Left forelimb (tissue), 1 donor: Measurements from ENCODE around the gene BLVRB.
A peak's percentile ranks its signal among the peaks of the same experiment; 100 is the strongest.
"Not testable (repeated sequence)": the region's sequence is repeated elsewhere in the genome, so short reads cannot be mapped to it uniquely, and the experiment has no call there.

ENCODE experiments used
- DNase-seq: peaks from one replicate; pipeline ENCODE4 v3.0.0-alpha.2; 2018; ENCODE audit warnings: low spot score

BLVRB gene

DNA sequence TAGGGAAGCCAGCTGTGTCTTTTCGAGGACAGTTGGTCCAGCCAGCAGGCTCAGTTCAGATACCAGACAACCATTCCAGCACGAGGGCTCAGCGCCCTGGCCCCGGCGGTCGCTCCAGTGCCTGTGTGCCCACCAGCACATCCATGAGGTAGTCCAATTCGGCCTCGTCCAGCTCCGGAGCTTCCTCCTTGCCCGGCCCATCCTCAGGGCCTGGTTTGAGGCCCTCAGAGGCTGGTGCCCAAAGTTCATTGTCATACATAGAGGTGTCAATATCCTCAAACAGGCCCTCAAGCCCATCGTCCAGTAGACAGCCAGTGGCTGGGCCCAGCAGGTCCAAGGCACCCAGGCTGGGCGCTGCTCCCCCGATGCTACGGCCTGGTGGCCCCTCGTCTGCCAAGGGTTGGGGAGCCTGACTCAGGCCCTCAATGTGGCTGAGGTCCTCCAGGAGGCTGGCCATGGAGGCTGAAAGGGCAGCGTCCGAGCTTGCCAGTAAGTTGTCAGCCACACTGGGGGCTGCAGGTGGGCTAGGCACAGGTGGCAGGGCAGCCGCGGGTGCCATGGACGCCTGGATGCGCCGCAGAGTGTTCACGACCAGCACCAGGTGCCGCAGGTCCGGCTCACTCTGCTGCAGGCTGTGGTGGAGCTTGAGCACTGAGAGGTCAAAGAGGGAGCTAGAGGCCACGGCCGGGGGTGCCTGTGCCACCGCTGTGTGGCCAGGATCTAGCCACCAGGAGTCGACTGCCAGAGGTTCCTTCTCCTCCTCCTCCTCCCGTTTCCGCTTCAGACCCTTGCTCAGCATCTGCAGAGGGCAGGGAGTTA lies 42.6 kb downstream of the BLVRB start:
- no peak for DNase-seq

DNA sequence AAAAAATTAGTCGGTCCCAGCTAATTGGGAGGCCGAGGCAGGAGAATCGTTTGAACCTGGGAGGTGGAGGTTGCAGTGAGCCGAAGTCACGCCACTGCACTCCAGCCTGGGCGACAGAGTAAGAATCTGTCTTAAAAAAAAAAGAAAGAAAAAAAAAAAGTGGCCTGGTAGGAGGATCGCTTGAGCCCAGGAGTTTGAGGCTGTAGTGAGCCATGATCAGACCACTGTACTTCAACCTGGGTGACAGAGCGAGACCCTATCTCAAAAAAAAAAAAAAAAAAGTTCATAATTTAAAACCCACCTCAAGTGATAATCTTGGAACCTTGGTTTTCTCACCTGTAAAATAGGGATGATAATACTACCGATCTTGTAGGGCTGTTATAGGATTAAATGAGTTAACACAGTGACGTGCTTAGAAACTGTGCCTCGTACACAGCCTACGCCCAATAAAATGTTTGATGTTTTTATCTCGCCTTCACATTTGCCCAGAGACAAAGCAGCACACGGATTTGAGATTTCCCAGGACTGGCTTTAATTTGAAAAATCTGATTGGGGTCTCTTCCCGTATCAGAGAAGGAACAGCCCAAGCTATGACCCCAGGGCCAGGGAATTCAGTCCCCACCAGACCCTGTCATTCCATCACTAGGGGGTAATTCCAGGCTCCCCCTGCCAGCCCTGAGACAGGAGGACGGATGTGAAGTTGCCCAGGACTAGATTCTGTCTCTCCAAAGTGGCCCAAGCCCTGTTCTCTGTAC lies 43.4 kb downstream of the BLVRB start:
- no peak for DNase-seq

DNA sequence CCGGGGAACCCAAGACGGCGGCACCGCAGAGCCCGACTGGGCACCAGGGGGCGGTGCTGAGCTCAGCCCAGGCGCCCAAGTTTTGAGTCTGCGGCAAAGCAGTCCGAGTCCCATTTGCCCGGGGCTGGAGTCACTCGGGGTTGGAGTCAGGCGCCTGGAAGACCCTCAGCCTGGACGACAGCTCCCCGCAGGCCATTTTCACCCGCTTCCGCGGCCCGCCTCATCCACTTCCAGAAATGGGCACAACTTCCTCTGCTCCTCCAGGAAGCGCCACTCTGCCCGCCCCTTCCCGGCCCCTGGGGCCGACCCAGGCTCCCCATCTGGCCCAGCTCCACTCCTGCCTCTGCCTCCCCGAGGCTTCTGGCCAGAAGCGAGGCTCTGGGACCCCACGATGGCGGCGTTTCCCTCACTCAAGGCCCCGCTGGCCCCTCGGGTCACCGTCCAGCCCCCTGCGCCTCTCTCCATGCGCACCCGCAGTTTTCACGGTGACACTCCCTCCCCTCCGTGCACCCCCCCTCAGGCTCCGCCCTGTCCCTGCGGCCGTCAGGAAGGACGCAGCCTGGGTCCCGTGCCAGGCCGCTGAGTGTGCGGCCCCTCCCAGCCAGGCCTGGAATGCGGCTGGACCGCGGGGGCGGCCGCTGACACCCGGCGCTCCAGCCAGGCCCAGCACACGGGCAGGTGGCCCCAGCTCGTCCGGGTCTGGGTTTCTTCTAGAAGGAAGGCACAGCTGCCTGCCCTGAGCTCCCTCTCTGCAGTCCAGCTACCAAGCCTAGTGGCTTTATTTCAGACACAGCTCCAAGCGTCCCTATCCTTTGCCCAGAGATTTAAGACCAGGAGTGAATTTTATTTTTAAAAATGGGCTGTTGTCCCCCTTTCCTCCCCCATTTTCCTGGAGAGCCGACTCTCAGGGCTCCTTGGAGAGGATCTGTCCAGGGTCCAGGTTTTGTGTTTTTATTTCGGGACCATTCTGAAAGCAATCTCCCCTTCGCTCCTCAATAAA lies 44.5 kb downstream of the BLVRB start:
- DNase-seq = peak; percentile 96

DNA sequence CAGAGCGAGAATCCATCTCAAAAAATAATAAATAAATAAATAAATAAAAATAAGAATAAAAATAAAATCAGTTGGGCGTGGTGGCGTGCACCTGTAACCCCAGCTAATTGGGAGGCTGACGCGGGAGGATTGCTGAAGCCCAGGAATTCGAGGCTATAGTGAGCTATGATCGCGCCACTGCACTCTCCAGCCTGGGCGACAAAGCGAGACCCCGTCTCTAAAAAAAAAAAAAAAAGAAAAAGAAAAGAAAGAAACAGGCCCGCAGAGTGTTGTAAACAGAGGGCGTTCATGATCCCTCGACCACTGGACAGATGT lies 45.1 kb downstream of the BLVRB start:
- no peak for DNase-seq

DNA sequence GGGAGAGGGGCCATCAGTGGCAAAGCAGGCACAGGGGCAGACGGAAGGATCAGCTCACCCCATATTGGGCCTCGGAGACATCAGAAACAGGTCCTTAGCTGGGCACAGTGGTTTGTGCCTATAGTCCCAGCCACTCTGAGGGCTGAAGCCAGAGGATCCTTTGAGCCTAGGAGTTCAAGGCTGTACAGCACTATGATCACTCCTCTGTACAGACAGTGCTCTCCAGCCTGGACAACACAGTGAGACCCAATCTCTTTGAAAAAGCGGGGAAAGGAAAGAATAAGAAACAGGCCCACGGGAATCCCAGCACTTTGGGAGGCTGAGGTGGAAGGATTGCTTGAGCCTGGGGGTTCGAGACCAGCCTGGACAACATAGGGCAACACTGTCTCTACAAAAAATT lies 45.8 kb downstream of the BLVRB start:
- no peak for DNase-seq

DNA sequence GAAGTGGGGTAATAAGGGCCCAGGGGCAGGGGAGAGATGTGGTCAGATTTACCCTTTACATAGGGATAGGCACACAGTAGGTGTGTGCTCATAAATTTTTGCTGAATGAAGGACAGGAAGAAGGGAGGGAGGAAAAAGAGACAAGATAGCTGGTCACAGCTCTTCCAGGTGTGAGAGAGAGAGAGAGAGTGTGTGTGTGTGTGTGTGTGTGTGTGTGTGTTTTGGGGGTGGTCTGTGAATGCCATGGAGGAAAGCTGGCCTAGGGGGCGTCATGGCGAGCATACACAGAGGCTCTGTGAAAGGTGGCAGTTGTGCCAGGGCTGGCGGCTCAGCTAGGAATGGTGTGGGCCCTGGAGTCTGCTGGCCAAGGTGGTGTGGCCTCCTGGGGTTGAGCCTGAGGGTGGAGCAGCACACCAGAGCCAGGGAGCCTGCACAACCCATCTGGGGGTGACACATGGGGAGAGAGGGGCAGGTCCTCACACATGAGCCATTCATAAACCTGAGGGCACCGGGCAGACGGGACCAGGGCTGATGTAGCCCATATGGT lies 46.4 kb downstream of the BLVRB start:
- no peak for DNase-seq

DNA sequence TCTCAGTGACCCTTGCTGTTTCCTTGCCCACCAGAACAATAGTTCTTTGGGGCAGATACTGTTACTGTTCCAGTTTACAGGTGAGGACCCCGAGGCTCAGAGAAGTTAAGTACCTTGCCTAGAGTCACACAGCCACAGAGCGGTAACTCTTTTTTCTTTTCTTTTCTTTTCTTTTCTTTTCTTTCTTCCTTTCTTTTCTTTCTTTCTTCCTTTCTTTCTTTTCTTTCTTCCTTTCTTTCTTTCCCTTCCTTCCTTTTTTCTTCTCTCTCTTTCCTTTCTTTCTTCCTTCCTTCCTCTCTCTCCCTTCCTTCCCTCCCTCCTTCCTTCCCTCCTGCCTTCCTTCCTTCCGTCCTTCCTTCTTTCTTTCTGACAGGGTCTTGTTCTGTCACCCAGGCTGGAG lies 47.5 kb downstream of the BLVRB start:
- DNase-seq = no peak

DNA sequence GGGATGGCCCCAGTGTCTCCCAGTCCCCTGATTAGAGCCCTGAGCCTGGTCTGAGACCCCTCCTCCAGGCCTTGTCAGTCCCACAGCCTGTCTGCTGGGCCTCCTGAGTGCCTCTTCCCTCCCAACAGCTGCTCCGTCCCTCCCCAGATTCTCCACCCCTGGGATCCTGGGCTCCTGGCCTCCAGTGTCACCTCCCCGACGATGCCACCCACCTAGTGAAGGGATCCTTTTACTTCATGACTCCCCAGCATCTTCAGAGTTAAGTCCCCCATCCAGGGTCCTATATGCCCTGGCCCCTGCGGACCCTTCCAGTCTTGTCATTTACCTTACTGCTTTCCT lies 47.9 kb downstream of the BLVRB start:
- DNase-seq = no peak

DNA sequence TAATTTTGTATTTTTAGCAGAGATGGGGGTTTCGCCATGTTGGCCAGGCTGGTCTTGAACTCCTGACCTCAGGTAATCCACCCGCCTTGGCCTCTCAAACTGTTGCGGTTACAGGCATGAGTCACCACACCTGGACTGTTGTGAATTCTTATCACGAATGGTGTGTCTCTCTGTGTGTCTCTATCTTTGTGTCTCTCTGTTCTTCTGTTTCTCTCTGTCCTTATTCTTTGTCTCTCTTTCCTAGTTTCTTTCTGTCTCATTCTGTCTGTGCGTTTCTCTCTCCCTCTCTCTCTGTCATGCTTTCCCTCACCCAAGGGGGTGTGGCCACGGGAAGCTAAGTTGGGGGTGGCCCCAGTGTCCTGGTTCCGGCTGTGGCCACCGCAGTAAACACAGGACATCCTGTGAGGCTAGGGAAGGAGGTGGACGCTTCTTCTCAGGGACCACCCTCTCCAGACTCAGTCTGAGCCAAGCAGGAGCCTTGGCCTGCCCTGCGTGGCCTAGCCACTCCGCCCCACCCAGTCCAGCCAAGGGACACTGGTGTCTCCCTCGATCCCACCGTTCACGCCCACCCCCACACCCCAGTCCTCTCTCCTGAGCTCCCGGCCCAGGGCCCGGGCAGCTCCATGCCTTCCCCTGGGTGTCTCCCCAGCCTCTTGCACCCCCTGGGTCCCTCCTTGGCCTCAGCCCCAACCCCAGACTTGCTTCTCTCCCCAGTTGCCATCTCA lies 48.5 kb downstream of the BLVRB start:
- DNase-seq = no peak

DNA sequence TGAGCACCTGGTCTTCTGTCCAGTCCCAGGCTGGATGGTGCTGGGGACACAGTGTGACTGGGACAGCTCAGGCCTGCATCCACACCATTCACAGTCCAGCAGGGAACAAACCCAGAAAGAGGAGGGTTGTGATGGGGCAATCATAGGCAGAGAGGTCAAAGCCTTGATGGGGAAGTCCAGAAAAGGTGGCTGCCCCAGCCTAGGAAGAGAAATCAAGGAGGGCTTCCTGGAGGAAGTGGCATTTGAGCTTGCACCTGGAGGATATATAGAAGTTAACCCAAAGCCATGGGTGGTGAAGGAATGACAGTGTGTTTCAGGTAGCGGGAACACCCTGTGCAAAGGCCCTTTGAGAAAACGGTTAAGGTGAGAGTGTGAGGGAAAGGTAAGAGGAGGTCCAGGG lies 49.8 kb downstream of the BLVRB start:
- DNase-seq = no peak

DNA sequence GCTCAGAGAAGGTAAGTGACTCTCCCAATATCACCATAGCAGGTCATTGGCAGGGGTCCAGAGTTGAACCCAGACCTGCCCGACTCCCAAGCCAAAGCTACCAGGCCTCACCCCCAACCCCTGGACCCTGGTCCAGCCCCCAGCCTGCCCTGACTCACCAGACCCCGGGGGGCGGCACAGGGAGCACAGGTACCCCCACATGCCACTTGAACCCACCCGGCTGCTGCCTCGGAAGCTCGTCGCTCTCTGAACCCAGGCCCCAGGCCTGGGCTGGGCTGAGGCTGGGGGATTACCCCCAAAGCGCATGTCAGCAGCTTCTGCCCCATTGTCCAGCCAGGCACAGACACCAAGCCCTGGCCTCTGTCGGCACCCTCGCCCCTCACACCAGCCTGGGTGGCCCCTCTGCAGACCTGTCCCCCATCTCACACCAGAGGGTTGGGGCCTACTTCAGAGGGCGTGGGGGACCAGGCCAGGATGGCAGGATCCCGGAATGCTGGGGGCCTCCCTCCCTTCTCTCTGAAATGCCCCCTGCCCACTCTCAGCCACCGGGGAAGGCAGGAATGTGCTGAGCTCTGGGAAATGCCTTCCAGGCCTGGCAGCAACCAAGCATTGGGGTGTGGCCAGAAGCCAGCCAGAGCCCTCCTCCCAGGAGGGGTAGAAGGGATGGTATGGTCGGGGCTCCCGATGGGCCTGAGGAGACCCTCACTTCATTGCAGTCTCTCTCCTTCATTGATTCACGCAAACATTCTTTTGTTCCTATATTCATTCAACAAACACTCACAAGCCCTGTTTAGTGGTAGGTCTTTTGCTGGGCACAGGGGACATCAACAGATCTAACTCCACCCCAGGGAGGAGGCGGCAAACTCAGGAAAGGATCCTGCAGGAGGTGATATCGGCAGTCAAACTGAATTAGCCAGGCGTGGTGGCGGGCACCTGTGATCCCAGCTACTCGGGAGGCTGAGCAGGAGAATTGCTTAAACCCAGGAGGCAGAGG lies 50.7 kb downstream of the BLVRB start:
- no peak for DNase-seq

DNA sequence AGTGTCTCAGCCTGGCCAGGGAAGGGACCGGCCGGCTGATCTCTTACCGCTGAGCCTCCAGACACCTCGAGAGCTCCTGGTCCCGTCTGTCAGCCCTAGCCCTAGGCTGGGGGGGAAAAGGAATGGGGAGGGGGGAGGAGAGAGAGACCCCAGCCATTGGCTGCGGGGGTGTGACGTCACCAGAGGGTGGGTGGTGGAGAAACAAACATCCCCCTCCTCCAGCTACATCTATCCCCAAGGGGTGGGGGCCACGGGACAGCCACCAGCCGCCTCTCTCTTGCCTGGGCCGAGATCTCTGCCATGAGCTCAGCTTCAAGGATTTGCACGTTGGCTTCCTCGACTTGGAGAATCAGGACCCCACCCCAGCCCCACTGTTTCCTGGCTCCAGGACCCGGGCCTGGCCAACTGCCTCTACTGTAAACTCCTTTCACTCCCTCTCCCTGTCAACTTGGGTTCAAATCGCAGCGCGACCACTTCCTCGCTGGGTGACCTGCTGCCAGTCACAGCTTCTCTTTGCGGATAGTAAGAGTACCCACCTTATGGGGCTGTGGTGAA lies 52.2 kb downstream of the BLVRB start, which contains the start of gene PRX:
PRX (minus strand) TSS at position 88 of the 555 bp plus-strand sequence. CDS start 5,446 bp downstream, outside the sequence.
- DNase-seq = no peak

DNA sequence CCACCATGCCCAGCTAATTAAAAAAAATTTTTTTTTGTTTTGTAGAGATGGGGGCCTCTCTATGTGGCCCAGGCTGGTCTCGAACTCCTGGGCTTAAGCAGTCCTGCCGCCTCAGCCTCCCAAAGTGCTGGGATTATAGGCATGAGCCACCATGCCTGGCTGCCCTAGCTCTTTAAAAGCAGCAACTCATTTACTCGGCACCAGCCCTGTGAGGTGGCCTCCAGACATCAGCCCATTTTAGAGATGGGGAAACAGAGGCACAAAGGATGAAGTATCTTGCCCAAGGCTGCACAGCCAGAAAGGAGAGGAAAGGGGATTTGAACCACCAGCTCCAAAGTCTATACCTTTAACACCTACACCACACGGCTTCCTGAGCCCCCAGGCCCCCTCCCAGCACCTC lies 52.7 kb downstream of the BLVRB start:
- no peak for DNase-seq

DNA sequence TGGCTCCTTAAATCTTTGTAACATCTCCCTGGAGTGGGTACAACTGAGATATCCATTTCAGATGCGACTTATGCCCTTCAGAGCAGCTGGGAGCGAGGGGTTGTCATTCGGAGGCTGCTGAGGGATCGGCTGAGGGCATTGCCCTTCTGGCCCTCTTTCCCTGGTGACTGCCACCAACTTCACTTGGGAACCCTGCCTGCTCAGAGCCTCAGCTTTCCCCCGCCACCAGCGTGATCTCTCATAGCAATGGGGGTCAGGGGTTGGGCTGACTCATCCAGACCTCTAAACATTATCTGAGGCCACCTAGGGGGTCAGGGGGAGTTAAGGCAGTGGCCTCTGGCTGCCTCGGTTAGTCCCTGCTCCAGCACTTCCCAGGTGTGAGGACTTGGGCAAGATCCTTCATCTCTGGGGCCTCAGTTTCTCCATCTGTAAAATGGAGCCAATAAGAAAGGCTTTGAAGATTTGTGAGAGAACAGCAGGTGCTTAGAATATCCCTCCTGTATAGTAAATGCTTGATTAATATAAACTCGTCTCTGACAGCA lies 53.5 kb downstream of the BLVRB start:
- no peak for DNase-seq

DNA sequence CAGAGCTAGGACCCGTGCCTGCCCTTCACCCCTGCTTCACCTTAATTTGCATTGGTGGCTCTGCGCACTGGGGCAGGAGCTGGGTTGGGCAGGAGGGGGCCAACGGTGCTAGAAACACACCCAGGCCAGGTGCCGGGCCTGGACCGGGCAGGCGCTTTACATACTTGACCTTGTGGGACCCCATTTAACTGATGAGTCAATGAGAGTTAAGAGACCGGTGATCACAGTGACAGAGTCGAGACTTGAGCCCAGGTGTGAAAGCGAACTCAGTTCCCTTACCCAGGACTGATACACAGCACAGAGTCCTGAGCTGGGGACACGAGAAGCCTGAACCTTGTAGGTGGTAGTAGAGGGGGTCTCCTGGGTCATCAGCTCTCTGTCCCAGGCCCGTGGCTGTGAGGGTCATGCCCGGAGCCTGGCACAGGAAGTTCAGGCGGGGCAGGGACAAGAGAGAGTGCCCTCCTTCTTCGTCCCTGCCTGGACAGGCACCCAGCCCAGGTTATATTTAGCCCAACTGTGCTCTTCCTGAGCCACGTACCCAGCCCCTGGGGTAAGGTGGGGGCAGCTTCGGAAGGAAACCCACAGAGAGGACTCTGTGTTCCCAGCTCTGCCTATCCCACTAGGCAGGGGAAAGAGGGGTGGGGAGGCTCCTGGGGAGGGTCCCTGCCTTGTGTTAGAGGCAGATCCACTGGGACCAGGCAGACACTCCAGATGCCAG lies 54.3 kb downstream of the BLVRB start:
- DNase-seq = no peak

DNA sequence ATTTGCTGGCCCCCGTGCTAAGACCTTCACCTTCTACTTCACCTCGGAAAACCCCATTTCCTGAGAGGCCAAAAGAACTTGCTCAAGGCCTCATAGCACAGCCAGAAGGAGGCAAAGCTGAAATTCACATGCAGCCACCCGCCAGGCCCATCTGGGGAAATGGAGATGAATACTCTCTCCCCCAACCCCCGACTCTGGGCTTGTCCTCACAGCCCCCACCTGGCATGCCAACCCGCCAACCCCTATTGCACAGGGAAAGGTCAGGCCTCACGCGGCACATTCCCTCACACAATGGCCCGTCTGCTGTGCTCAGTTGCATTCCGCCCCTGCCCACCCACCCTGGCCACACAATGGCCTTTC lies 55.5 kb downstream of the BLVRB start:
- no peak for DNase-seq

DNA sequence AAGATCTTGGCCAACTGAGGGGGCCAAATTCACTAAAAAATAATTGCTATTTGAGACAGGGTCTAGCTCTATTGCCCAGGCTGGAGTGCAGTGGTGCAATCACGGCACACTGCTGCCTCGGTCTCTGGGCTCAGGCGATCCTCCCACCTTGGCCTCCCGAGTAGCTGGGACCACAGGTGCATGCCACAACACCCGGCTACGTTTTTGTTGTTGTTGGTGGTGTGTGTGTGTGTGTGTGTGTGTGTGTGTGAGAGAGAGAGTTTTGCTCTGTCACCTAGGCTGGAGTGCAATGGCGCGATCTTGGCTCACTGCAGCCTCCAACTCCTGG lies 57.0 kb downstream of the BLVRB start:
- not testable (repeated sequence) for DNase-seq

DNA sequence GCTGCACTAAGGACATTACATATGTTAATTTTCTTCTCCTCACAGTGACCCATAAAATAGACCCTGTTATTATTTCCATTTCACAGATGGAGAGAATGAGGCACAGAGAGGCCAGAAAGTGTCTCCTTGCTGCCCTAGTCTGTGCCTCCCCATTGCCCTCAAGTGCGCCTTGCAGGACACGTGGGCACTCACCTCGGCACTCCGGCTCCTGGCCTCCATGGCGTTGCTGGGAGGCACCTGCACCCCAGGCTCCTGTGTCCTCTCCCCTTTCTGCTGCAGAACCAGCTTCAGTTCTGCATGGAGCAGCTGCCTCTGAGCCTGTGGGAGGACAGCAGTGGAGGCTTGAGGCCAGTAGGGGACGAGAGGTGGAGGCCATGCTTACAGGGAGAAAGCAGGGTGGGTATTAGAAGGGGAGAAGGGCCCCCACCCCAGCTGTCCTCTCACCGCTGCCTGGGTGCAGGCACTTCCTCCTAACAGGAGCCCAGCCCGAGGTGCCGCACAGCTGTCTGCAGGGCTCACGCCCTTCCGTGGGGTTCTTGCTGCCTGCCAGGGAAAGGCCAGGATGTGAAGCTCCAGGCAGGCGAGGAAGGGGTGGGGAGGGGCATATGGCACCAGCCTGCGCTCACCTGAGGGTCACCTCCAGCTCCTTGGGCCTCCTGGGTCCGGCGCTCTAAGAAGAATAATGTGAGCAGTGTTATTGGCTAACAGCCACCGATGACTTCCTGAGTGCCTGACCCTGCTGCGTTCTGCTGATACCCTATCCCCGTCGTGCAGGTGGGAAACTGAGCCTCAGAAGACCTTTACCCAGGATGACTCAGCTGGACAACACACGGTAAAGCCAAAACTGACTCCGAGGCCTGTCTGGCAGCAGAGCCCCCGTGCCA lies 57.6 kb downstream of the BLVRB start:
- no peak for DNase-seq
